K562 (cell line): ENCODE results near the gene KAZALD1. TPM values are rescaled to one million over a fixed set of nuclear protein-coding genes. Genes with fewer than 3 reads are reported as not detected.

Experiments used
- ATF1 ChIP-seq, 2 experiments: fragments of 450-650 bp in 1 of 2; IDR thresholded peaks; 2 replicates each; pipeline ENCODE4 v1.6.1; 2016; ENCODE audit warnings: missing compliant biosample characterization in 1 of 2, missing genetic modification characterization in 1 of 2
- CSDE1 ChIP-seq, 2 experiments: fragments of 450-650 bp; IDR thresholded peaks; 2 replicates each; pipeline ENCODE4 v1.6.1; 2016; ENCODE audit warnings: mild to moderate bottlenecking in 1 of 2
- HDAC1 ChIP-seq, 2 experiments: fragments of 450-650 bp; IDR thresholded peaks; 2 replicates each; pipeline ENCODE4 v1.6.1; 2016 to 2017; ENCODE audit warnings: inconsistent platforms in 1 of 2, mild to moderate bottlenecking in 1 of 2, moderate library complexity in 1 of 2
- NR2C2 ChIP-seq, 2 experiments: fragments of 200-800 bp in 1 of 2; sonication (Bioruptor generic) in 1 of 2; sonication (generic) in 1 of 2; formaldehyde crosslinking in 1 of 2; IDR thresholded peaks; 2 replicates each; pipeline versions ENCODE4 v1.6.1 to v1.8.0; 2016 to 2022; ENCODE audit warnings: mild to moderate bottlenecking in 1 of 2, missing compliant biosample characterization in 1 of 2, missing genetic modification characterization in 1 of 2, missing genetic modification reagents in 1 of 2
- POLR2AphosphoS5 ChIP-seq: IDR thresholded peaks from 2 replicates; pipeline ENCODE4 v1.6.1; 2011; ENCODE audit warnings: mild to moderate bottlenecking, low read depth, low read length, moderate library complexity; ENCODE audit not compliant: control insufficient read depth, insufficient read depth
- ZNF263 ChIP-seq: sonication (generic); formaldehyde crosslinking; IDR thresholded peaks from 2 replicates; pipeline ENCODE4 v1.8.0; 2022; ENCODE audit warnings: mild to moderate bottlenecking, missing genetic modification reagents, borderline replicate concordance
- polyA plus RNA-seq, 8 experiments: library from polyadenylated mRNA; depleted of rRNA in 4 of 8; stranded (reverse) in 5 of 8; unstranded in 3 of 8; fragments of >200 nt; fragmentation: Nextera tagmentation in 2 of 8; fragmentation: Illumina TruSeq in 1 of 8; extraction: Ambion mirVana in 2 of 8; extraction: Trizol in 1 of 8; gene quantifications; 2 replicates each; pipeline versions ENCODE4 v1.2.1 to v1.2.3, GENCODE V29; 2011 to 2014; ENCODE audit warnings: inconsistent platforms in 1 of 8, missing spikeins in 1 of 8
- total RNA-seq, 7 experiments: library from RNA; depleted of rRNA in 6 of 7; stranded (reverse); fragments of >200 nt in 6 of 7; fragmentation: Illumina TruSeq in 2 of 7; extraction: Trizol in 2 of 7; gene quantifications; 2 replicates each; pipeline versions ENCODE4 v1.2.1 to v1.2.3, GENCODE V29; 2011 to 2021; ENCODE audit warnings: low replicate concordance in 1 of 7
- TF ChIP-seq, protein P1 (sequence below): fragments of 450-650 bp; IDR thresholded peaks from 2 replicates; pipeline ENCODE4 v1.6.1; 2016; ENCODE audit warnings: mild to moderate bottlenecking, moderate library complexity
- TF ChIP-seq, protein P2 (sequence below): sonication (generic); formaldehyde crosslinking; IDR thresholded peaks from 2 replicates; pipeline ENCODE4 v1.8.0; 2023; ENCODE audit warnings: missing genetic modification reagents, mild to moderate bottlenecking, borderline replicate concordance

Gene KAZALD1
- total and polyA plus RNA-seq, 9 of the 15 experiments (the other 6 are each of a cell fraction or from before 2014, with no cell fraction given): 0.15 to 10.0 (median 4.9) TPM

DNA sequence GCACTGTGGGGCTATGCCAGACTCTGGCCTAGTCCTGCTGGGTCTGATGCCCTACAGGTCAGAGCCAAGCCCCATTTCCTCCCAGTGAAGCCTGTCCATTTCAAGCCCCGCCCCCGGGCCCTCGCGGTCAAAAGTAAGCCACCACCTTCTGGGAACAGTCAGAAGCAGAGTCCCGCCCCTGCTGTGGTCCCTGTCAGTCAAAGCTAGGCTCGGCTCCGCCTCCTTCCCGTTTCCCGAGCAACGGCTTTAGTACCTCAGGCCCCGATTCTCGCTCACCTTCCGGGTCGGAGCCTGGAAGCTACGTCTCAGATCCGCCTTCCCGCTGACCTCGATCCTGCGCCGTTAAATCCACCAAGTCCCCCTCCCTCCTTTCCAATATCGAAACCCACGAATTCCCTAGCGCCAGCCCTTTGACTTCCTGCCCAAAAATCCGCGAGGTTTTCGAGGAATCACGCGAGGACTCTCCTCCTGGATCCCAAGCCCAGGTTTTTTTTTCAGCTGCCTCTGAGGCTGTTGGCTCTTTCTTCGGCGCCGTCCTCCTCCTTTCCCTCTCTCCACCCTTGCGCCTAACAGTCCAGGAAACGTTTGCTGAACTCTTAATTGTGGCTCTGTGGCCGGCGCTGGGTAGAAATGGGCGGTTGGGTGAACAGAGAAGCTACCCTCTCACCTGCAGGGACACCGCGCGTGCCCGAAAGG, 19.0 kb upstream of the KAZALD1 start (continued):
- TF ChIP-seq, protein P1, sequence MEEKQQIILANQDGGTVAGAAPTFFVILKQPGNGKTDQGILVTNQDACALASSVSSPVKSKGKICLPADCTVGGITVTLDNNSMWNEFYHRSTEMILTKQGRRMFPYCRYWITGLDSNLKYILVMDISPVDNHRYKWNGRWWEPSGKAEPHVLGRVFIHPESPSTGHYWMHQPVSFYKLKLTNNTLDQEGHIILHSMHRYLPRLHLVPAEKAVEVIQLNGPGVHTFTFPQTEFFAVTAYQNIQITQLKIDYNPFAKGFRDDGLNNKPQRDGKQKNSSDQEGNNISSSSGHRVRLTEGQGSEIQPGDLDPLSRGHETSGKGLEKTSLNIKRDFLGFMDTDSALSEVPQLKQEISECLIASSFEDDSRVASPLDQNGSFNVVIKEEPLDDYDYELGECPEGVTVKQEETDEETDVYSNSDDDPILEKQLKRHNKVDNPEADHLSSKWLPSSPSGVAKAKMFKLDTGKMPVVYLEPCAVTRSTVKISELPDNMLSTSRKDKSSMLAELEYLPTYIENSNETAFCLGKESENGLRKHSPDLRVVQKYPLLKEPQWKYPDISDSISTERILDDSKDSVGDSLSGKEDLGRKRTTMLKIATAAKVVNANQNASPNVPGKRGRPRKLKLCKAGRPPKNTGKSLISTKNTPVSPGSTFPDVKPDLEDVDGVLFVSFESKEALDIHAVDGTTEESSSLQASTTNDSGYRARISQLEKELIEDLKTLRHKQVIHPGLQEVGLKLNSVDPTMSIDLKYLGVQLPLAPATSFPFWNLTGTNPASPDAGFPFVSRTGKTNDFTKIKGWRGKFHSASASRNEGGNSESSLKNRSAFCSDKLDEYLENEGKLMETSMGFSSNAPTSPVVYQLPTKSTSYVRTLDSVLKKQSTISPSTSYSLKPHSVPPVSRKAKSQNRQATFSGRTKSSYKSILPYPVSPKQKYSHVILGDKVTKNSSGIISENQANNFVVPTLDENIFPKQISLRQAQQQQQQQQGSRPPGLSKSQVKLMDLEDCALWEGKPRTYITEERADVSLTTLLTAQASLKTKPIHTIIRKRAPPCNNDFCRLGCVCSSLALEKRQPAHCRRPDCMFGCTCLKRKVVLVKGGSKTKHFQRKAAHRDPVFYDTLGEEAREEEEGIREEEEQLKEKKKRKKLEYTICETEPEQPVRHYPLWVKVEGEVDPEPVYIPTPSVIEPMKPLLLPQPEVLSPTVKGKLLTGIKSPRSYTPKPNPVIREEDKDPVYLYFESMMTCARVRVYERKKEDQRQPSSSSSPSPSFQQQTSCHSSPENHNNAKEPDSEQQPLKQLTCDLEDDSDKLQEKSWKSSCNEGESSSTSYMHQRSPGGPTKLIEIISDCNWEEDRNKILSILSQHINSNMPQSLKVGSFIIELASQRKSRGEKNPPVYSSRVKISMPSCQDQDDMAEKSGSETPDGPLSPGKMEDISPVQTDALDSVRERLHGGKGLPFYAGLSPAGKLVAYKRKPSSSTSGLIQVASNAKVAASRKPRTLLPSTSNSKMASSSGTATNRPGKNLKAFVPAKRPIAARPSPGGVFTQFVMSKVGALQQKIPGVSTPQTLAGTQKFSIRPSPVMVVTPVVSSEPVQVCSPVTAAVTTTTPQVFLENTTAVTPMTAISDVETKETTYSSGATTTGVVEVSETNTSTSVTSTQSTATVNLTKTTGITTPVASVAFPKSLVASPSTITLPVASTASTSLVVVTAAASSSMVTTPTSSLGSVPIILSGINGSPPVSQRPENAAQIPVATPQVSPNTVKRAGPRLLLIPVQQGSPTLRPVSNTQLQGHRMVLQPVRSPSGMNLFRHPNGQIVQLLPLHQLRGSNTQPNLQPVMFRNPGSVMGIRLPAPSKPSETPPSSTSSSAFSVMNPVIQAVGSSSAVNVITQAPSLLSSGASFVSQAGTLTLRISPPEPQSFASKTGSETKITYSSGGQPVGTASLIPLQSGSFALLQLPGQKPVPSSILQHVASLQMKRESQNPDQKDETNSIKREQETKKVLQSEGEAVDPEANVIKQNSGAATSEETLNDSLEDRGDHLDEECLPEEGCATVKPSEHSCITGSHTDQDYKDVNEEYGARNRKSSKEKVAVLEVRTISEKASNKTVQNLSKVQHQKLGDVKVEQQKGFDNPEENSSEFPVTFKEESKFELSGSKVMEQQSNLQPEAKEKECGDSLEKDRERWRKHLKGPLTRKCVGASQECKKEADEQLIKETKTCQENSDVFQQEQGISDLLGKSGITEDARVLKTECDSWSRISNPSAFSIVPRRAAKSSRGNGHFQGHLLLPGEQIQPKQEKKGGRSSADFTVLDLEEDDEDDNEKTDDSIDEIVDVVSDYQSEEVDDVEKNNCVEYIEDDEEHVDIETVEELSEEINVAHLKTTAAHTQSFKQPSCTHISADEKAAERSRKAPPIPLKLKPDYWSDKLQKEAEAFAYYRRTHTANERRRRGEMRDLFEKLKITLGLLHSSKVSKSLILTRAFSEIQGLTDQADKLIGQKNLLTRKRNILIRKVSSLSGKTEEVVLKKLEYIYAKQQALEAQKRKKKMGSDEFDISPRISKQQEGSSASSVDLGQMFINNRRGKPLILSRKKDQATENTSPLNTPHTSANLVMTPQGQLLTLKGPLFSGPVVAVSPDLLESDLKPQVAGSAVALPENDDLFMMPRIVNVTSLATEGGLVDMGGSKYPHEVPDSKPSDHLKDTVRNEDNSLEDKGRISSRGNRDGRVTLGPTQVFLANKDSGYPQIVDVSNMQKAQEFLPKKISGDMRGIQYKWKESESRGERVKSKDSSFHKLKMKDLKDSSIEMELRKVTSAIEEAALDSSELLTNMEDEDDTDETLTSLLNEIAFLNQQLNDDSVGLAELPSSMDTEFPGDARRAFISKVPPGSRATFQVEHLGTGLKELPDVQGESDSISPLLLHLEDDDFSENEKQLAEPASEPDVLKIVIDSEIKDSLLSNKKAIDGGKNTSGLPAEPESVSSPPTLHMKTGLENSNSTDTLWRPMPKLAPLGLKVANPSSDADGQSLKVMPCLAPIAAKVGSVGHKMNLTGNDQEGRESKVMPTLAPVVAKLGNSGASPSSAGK: no peak
- TF ChIP-seq, protein P2, sequence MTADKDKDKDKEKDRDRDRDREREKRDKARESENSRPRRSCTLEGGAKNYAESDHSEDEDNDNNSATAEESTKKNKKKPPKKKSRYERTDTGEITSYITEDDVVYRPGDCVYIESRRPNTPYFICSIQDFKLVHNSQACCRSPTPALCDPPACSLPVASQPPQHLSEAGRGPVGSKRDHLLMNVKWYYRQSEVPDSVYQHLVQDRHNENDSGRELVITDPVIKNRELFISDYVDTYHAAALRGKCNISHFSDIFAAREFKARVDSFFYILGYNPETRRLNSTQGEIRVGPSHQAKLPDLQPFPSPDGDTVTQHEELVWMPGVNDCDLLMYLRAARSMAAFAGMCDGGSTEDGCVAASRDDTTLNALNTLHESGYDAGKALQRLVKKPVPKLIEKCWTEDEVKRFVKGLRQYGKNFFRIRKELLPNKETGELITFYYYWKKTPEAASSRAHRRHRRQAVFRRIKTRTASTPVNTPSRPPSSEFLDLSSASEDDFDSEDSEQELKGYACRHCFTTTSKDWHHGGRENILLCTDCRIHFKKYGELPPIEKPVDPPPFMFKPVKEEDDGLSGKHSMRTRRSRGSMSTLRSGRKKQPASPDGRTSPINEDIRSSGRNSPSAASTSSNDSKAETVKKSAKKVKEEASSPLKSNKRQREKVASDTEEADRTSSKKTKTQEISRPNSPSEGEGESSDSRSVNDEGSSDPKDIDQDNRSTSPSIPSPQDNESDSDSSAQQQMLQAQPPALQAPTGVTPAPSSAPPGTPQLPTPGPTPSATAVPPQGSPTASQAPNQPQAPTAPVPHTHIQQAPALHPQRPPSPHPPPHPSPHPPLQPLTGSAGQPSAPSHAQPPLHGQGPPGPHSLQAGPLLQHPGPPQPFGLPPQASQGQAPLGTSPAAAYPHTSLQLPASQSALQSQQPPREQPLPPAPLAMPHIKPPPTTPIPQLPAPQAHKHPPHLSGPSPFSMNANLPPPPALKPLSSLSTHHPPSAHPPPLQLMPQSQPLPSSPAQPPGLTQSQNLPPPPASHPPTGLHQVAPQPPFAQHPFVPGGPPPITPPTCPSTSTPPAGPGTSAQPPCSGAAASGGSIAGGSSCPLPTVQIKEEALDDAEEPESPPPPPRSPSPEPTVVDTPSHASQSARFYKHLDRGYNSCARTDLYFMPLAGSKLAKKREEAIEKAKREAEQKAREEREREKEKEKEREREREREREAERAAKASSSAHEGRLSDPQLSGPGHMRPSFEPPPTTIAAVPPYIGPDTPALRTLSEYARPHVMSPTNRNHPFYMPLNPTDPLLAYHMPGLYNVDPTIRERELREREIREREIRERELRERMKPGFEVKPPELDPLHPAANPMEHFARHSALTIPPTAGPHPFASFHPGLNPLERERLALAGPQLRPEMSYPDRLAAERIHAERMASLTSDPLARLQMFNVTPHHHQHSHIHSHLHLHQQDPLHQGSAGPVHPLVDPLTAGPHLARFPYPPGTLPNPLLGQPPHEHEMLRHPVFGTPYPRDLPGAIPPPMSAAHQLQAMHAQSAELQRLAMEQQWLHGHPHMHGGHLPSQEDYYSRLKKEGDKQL: no peak
- TF ChIP-seq ZNF263 (CRISPR knock-in tag) (0 out of 2 replicates have a peak, but pooled peaks have one; percentile 55), CSDE1 (IDR thresholded peaks at IDR 0.05) (peak in 1 of 2 experiments; percentile 38; a peak in 1 of 4 replicates), POLR2AphosphoS5 (peak; percentile 27; the same call in 1 of the 2 replicates), NR2C2 (CRISPR knock-in tag; IDR thresholded peaks at IDR 0.05) (no peak), NR2C2 (tag; IDR thresholded peaks at IDR 0.05) (peak; percentile 90), HDAC1 (IDR thresholded peaks at IDR 0.05) (peak in 1 of 2 experiments; percentile 12; a peak in 1 of 4 replicates), ATF1 (CRISPR knock-in tag; IDR thresholded peaks at IDR 0.05) (no peak), ATF1 (tag; IDR thresholded peaks at IDR 0.05) (peak; percentile 61)
